ENCODE measurements around the gene TMA16.

- TF ChIP-seq CTCF (IDR thresholded peaks at IDR 0.05): no peak
- no peak for TF ChIP-seq POLR2A (IDR thresholded peaks at IDR 0.05)
- TF ChIP-seq POLR2AphosphoS5 (IDR thresholded peaks at IDR 0.05): no peak
- no peak for TF ChIP-seq EP300 (IDR thresholded peaks at IDR 0.05)
Observed at GRCh38 chr4:163500586-163500985, 6.1 kb downstream of the TMA16 start.
